ENCODE data around the gene PPFIA4. TPM values are rescaled to one million over a fixed set of nuclear protein-coding genes. Genes with fewer than 3 reads are reported as not detected.

Gene PPFIA4
- total RNA-seq, 1 donor from 2014 or later: 1.3 TPM

GRCh38 chr1:202987255-202987654 is 39.0 kb upstream of the PPFIA4 start:
- no peak for TF ChIP-seq CTCF (IDR thresholded peaks at IDR 0.05)
- Histone ChIP-seq H3K27me3 (no peaks in the 10 kb centered on the region), H3K4me1 (no peaks in the 10 kb centered on the region), H3K9me3 (no peaks in the 10 kb centered on the region), H3K4me3 (no peak overlapping the region), H3K27ac (no peak overlapping the region), H3K36me3 (no peaks in the 10 kb centered on the region)
- DNase-seq (no peak), ATAC-seq (no peak)
- intact Hi-C loops (cut with DNase I): no loop called here

GRCh38 chr1:202987922-202988583 is 38.2 kb upstream of the PPFIA4 start:
- no peak for DNase-seq
- no peaks in the 10 kb centered on the region for H3K27me3 ChIP-seq
- no peak overlapping the region for H3K4me3 ChIP-seq
- no peaks in the 10 kb centered on the region for H3K4me1 ChIP-seq
- H3K36me3 ChIP-seq: no peaks in the 10 kb centered on the region
- peak; percentile 58 for ATAC-seq
- no peak overlapping the region for H3K27ac ChIP-seq
- no peak for TF ChIP-seq CTCF (IDR thresholded peaks at IDR 0.05)
- intact Hi-C loops (cut with DNase I): no loop called here
- H3K9me3 ChIP-seq: no peaks in the 10 kb centered on the region

GRCh38 chr1:202989879-202990278 is 36.4 kb upstream of the PPFIA4 start:
- H3K27ac ChIP-seq: no peak overlapping the region
- intact Hi-C loops (cut with DNase I): no loop called here
- peaks cover 2% of the 10 kb centered on the region for H3K27me3 ChIP-seq
- no peak for ATAC-seq
- TF ChIP-seq CTCF (IDR thresholded peaks at IDR 0.05): no peak
- no peak overlapping the region for H3K4me3 ChIP-seq
- DNase-seq: no peak
- no peaks in the 10 kb centered on the region for H3K9me3 ChIP-seq
- H3K4me1 ChIP-seq: no peaks in the 10 kb centered on the region
- no peaks in the 10 kb centered on the region for H3K36me3 ChIP-seq

DNA sequence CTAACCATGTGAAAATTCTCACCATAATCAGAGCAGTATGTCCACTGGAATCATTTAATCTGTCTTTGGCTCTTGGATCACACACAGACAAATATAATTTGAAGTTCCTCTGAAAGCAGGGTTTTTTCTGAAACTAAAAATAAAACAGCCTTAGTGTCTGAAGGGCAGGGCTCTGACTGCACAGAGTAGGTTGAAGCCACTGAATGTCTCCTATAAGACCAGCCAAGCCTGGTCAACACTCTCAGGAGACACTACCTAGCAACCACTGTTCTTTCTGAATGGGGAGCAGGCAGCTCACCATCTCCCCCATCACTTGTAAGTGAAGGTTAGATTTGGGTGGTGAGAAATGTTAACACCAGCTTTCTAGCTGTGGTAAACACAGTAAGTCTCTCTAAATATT is 35.2 kb upstream of the PPFIA4 start:
- intact Hi-C loops (cut with DNase I): no loop called here
- Histone ChIP-seq H3K27ac (no peak overlapping the region), H3K27me3 (peaks cover 10% of the 10 kb centered on the region), H3K4me1 (no peaks in the 10 kb centered on the region), H3K9me3 (no peaks in the 10 kb centered on the region), H3K4me3 (no peak overlapping the region), H3K36me3 (no peaks in the 10 kb centered on the region)
- no peak for DNase-seq
- no peak for ATAC-seq
- no peak for TF ChIP-seq CTCF (IDR thresholded peaks at IDR 0.05)

GRCh38 chr1:202994756-202995155 is 31.5 kb upstream of the PPFIA4 start:
- no peak for ATAC-seq
- no peak for DNase-seq
- no peak overlapping the region for H3K4me3 ChIP-seq
- intact Hi-C loops (cut with DNase I): no loop called here
- H3K27ac ChIP-seq: no peak overlapping the region
- H3K9me3 ChIP-seq: no peaks in the 10 kb centered on the region
- H3K36me3 ChIP-seq: no peaks in the 10 kb centered on the region
- H3K4me1 ChIP-seq: no peaks in the 10 kb centered on the region
- no peak for TF ChIP-seq CTCF (IDR thresholded peaks at IDR 0.05)
- peaks cover 10% of the 10 kb centered on the region for H3K27me3 ChIP-seq

Data from upper lobe of right lung (tissue), 1 donor.